ENCODE results near the gene MITD1. TPM values are rescaled to one million over a fixed set of nuclear protein-coding genes. Genes with fewer than 3 reads are reported as not detected.
"Not testable (repeated sequence)": the region's sequence is repeated elsewhere in the genome, so short reads cannot be mapped to it uniquely, and the experiment has no call there.

The MITD1 gene
- total RNA-seq (2014; rRNA removed; shearing (Covaris generic)) = 14.5 and 15.5 TPM in 2 replicates

DNA sequence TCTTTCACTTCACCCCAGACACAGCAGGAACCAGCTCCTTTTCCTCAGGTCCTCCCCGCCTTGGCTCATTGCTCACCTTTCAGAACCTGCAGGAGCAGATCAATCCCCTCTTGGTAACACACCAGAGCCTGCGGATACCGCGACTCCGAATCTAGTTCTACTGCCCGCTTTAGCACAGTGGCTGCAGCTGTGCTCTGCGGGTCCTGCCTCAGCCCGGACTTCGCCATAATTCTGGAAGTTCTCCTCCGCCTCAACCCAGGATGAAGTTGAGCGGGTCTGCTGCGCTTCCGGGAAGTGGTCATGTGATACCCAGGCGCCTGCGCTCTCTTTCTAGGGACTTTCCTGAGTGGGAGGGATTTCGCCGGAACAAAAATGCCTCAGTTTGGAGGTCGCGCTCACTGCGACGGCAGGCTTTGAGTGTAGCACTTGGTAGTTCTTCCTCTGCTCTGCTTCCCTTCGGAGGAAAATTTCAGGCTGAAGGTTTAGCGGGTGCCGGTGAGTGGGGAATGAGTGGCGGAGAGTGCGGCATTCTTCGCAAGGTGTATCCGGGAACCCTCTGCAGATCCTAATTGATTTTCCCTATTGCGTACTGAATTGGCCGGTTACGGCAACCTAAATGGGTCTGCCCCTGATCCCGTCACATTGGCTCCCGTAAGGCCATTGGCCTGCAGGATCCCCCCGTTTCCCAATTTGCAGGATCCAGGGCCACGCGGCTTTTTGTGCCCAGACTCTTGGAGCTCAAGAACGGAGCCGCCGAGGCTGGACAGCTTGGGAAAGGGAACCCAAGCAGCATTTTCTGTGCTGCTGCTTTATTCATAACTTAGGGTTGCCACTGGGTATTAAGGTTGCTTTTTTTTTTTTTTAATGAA, at the start of gene MITD1, which contains the start of gene MRPL30:
Gene MITD1, minus strand, starts transcription at position 304 of the 869 bp plus-strand sequence. Its CDS starts 77 bp downstream, at position 227.
Gene MRPL30, plus strand, starts transcription at position 430 of the 869 bp plus-strand sequence. CDS start 5,020 bp downstream, outside the sequence.
- peak; percentile 97 for DNase-seq (ENCODE audit: low spot score)

GRCh38 chr2:99217929-99218501, 37.2 kb upstream of the MITD1 start:
- DNase-seq (ENCODE audit: low spot score) = no peak

GRCh38 chr2:99216096-99216495, 35.2 kb upstream of the MITD1 start:
- DNase-seq (ENCODE audit: low spot score) = no peak

DNA sequence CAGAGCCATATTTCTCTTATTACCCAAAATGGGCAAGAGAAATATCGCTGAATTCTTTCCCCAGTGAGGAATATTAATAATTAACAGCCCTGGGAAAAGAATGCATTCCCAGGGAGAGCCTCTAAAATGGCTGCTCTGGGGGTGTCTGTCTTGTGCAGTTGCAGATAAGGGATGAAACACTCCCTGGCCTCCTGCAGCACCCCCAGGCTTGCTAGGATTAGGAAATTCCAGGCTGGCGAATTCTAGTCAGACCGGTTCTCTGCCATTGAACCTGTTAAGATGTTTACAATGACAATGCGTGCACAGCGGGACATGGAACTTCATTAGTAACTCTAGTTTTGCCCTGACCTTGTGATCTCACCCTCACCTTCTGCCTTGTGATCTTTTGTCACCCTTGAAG, 24.6 kb upstream of the MITD1 start:
- no peak for DNase-seq (ENCODE audit: low spot score)

GRCh38 chr2:99201959-99202678, 21.3 kb upstream of the MITD1 start:
- DNase-seq (ENCODE audit: low spot score) = no peak

GRCh38 chr2:99200076-99200800, 19.4 kb upstream of the MITD1 start:
- no peak for DNase-seq (ENCODE audit: low spot score)

DNA sequence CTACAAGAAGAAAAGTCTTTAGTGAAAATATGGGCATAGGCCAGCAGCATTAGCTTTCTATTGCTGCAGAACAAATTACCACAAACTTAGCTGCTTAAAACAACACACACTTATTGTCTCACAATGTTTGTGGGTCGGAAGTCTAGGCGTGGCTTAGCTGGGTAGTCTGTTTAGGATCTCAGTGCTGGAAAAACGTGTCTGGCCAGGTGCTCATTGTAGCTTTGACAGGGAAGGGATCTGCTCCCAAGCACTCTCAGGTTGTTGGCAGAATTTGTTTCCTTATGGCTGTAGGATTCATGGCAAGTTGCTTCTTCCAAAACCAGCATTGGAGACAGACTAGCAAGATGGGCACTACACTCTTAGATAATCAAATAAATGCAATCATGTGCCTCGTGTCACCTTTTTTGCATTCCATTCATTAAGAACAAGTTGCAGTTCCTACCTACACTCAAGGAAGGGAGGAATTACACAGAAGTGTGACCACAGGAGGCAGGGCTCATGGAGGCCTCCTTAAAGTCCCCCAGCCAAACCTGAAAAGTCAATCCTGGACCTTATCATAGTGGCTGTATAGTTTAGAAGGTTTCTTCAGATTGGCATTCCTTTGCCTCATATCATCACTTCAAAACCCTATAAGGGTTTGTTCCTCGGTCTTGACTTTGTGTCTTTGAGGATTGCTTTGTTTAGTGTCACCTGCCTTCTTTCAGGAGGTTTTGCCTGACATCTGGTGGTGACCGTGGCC, 17.4 kb upstream of the MITD1 start:
- peak; percentile 22 for DNase-seq (ENCODE audit: low spot score)

DNA sequence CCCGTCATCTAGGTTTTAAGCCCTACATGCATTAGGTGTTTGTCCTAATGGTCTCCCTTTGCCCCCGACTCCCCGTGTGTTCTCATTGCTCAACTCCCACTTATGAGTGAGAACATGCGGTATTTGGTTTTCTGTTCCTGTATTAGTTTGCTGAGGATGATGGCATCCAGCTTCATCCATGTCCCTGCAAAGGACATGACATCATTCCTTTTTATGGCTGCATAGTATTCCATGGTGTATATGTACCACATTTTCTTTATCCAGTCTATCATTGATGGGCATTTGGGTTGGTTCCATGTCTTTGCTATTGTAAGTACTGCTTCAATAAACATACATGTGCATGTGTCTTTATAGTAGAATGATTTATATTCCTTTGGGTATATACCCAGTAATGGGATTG, 11.5 kb upstream of the MITD1 start:
- not testable (repeated sequence) for DNase-seq (ENCODE audit: low spot score)

DNA sequence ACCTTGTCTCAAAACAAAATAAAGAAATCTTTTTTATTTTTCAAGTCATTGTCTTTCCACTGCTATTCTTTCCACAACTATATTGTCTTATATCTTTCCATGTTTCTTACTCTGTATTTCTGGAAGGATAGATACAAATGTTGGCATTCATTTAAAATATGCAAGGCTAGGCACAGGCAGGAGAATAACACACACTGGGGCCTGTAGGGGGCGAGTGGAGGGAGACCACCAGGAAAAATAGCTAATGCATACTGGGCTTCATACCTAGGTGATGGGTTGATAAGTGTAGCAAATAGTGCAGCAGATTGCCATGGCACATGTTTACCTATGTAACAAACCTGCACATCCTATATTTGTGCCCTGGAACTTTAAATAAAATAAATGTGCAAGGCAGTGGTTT, 9.7 kb upstream of the MITD1 start:
- DNase-seq (ENCODE audit: low spot score) = no peak

- no peak for DNase-seq (ENCODE audit: low spot score)
These were observed 7.5 kb upstream of the MITD1 start for GRCh38 chr2:99188357-99188756.

GRCh38 chr2:99187011-99187410, 6.2 kb upstream of the MITD1 start:
- no peak for DNase-seq (ENCODE audit: low spot score)

DNA sequence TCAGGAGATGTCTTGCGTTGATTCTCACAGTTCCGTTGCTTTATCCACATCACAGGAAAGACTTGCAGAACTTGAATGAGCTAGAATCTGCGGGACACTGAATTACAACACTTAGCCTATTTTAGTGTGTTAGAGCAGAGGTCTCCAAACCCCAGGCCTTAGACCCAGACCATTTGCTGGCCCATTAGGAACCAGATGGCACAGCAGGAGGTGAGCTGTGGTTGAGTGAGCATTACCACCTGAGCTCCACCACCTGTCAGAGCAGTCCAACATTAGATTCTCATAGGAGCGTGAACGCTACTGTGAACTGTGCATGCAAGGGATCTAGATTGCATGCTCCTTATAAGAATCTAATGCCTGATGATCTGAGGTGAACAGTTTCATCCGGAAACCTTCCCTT, 4.0 kb upstream of the MITD1 start:
- no peak for DNase-seq (ENCODE audit: low spot score)

GRCh38 chr2:99183025-99183424, 2.2 kb upstream of the MITD1 start:
- no peak for DNase-seq (ENCODE audit: low spot score)

GRCh38 chr2:99181624-99182000, 754 bp upstream of the MITD1 start:
- DNase-seq (ENCODE audit: low spot score) = peak; percentile 38

DNA sequence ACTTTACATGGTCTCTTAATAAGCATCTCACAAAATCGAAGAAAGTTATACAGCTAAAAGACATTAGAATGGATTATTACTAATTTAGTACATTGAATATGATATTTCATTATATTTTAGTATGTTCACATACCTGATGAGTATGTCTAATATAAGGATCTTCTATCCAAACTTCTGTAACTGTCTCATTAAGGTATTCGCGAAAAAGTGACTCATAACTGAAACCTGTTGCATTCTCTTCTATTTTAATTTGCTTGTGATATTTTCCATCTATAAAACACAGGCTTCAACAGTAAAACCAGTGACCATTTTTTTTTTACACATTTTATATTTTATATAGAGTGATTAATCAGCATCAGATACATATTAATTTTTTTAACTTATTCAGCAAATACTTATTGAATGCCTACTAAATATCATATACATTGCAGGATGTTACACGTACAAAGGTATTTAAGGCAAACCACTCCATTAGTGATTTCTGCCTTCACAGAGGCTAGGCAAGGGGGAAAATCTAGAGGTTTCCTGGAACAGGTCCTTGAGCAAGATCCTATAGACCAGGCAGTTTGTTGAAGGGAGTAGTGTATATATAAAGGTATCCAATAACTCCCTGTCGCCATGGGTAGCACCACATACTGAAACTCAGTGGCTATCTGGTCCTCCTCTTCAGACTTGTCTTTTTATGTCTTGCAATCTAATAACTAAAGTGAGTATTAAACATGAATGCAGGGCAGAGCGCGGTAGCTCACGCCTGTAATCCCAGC, 9.3 kb downstream of the MITD1 start:
- no peak for DNase-seq (ENCODE audit: low spot score)

DNA sequence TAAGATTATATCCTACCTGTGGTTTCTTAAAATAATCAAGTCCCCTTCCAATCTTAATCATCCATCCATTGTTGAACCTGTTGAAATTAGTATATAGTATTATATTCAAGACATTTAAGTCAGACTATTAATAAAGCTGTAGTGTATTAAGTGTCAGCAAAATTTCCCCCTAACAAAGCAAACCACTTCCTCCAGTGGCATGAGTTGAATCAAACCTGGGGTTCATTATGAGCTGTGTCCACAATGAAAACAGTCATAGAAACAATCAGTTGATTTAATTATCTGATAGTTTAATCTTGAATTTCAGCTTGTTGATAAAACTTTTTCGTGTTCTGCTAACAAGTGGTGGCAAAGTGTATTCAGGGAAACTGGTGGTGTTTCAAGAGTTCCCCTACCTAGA, 11.3 kb downstream of the MITD1 start:
- no peak for DNase-seq (ENCODE audit: low spot score)

DNA sequence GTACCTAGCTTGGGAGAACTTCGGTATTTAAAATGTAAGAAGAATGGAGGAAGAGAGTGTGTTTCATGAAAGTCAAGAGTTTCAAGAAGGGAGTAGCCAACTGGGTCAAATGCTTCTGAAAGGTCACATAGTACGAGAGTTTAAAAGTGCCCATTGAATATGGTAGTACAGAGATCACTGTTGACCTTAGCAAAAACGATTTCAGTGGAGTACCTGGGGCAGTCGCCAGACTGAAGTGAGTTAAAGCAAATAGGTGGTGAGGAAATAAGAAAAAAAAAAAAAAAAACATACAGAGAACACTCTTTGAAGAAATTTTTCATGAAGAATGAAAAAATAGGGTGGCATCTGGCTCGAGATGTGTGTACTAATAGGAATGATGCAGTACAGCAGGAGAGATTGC, 14.6 kb downstream of the MITD1 start:
- DNase-seq (ENCODE audit: low spot score) = no peak

DNA sequence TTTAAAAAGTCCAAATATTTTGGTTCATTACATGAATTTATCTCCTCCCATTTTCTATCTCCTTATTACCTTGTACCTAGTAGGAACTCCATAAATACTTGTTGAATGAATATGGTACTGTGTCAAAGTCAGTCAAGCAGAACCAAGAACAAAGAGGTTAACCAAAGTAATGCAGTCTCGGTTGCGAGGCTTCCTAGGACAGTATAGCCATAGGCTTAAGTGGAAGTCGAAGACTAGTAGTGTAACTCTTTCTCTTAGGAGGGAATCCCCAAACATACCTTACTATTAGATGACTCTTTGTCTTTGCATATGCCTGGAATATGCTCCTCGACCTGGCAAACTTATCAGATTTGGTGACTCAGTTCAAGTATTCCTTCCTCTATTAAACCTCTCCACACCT, 21.3 kb downstream of the MITD1 start:
- no peak for DNase-seq (ENCODE audit: low spot score)

GRCh38 chr2:99158599-99158998, 22.3 kb downstream of the MITD1 start:
- DNase-seq (ENCODE audit: low spot score) = no peak

- no peak for DNase-seq (ENCODE audit: low spot score)
These were observed 24.0 kb downstream of the MITD1 start for GRCh38 chr2:99156891-99157290.

Measured in HT-29 (cell line).